HG03442 (cell line): ENCODE data around the gene FCER1G.

ENCODE experiments used
- ATAC-seq: cut with Tn5 transposase; IDR thresholded peaks from one replicate; pipeline ENCODE4 v1.9.1; 2021; ENCODE audit warnings: mild to moderate bottlenecking, moderate library complexity; ENCODE audit not compliant: unreplicated experiment

FCER1G gene

DNA sequence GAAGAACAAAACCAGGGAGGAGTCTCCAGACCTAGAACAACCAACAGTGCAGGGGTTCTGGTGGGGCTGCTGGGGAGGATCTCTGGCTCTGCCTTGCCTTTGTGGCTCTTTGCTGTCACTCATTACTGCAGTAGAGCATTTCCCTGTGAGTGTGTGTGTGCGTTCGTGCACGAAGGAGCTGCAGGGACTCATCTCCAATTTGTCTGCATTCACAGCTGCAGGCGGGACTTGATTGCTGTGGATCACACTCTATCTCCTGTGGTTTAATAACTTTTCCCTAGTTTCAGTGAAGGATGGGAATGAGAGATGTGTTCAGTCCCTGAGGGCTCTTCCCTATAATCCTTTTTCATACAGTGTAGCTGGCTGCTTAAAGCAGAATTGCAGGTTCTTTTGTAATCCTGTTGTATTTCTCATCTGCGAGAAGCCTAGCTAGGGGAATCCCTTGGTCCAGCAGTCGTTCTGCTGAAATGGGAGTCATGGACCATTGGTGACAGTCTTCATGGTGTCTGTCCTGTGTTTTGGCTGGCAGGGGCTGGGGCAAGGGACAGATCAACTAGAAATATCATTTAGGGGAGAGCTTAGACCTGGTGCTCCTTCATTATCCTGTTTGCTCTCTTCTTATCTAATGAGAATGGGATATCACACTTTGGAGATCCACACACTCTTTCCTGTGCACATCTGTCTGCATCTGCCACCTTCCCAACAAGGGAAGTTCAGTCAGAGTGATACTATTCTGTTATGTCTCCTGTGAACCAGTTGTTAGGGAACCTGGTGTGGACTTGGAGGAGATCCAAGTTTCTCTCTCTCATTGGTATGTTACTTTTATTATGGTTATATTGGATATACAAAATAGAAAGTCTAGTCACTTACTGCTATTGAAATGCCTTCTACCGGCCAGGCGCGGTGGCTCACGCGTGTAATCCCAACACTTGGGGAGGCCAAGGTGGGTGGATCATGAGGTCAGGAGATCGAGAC is 46.5 kb downstream of the FCER1G start:
- ATAC-seq = no peak

GRCh38 chr1:161265305-161265704 is 50.2 kb downstream of the FCER1G start:
- no peak for ATAC-seq

DNA sequence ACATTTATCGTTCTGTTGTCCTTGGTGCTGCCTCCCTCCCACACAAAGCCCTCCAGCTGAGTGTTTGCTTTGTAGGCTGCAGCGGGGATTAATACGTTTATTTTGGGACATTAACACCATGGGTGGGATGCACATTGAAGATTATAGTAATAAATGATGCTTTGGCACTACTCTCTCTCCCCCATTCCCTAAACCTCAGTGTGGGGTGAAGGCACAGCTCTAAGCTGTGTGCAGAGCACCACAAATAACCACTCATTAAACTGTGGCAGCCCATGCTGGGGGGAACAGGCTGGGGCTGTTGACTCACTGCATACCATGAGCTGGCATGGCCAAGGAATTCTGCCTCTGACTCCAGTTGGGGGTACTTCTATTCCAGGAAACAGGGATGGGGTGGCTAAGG is 51.1 kb downstream of the FCER1G start:
- no peak for ATAC-seq

DNA sequence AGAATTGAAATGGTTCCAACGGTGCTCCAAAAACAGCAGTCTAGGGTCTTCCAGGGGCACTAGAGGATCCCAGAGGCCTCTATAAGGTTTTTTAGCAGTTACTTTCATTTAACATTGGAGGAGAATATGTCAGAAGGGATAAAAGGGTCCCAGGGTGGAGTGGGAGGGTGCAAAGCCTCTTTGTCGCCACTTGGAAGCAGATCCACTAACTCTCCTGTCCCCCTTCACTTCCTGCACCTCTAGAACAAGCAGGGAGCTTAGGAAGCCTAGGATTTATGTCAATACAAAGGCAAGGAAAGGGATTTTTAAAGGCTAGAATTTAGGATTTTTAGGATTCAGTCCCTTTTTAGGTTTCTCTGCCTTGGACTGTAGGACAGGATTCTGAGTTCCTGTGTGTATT is 51.7 kb downstream of the FCER1G start:
- no peak for ATAC-seq

- no peak for ATAC-seq
Measured at GRCh38 chr1:161267321-161267720, 52.2 kb downstream of the FCER1G start.
